CD4-positive, CD25-positive, alpha-beta regulatory T cell (primary cell): ENCODE data around the gene PTH2R. TPM values are rescaled to one million over a fixed set of nuclear protein-coding genes. Genes with fewer than 3 reads are reported as not detected.

Experiments used
- ATAC-seq, 2 donors: fragments of 150-1000 bp; cut with Tn5 transposase; one replicate each; pipeline ENCODE4 v1.10.0; 2021; ENCODE audit warnings: low read depth in 2 of 2, moderate number of reproducible peaks in 2 of 2, moderate library complexity in 1 of 2
- DNase-seq, 3 donors: peaks; one replicate each; pipeline versions ENCODE4 v3.0.0 to v3.0.0-alpha.2; 2012 to 2022; ENCODE audit warnings: mixed read lengths in 1 of 3
- H3K27ac ChIP-seq: one replicate; pipeline ENCODE4 v1.7.0; 2013; ENCODE audit warnings: mild to moderate bottlenecking, low read length; ENCODE audit not compliant: insufficient read depth, poor library complexity, severe bottlenecking
- H3K27me3 ChIP-seq: one replicate; pipeline ENCODE4 v1.7.0; 2013; ENCODE audit warnings: low read length; ENCODE audit not compliant: control insufficient read depth, insufficient read depth
- H3K36me3 ChIP-seq: one replicate; pipeline ENCODE4 v1.7.0; 2013; ENCODE audit warnings: mild to moderate bottlenecking, low read length, moderate library complexity; ENCODE audit not compliant: control insufficient read depth, insufficient read depth
- H3K4me1 ChIP-seq: 2 replicates; pipeline ENCODE4 v1.7.0; 2013; ENCODE audit warnings: mild to moderate bottlenecking, low read length; ENCODE audit not compliant: insufficient read depth, control insufficient read depth, poor library complexity, severe bottlenecking
- H3K4me3 ChIP-seq: one replicate; pipeline ENCODE4 v1.7.0; 2013; ENCODE audit warnings: low read depth, mild to moderate bottlenecking, low read length, moderate library complexity
- H3K9me3 ChIP-seq, 2 experiments: 1 replicate in 1 of 2; 2 replicates in 1 of 2; pipeline ENCODE4 v1.7.0; 2013; ENCODE audit warnings: low read length in 2 of 2, mild to moderate bottlenecking in 1 of 2, moderate library complexity in 1 of 2; ENCODE audit not compliant: control insufficient read depth in 2 of 2
- H3K27ac Mint-ChIP-seq, 3 donors: one replicate each; pipeline ENCODE4 v1.8.0; 2020 to 2022; ENCODE audit warnings: mild to moderate bottlenecking in 3 of 3, mixed read lengths in 3 of 3, moderate library complexity in 2 of 3
- H3K27me3 Mint-ChIP-seq: one replicate; pipeline ENCODE4 v1.8.0; 2022; ENCODE audit warnings: mild to moderate bottlenecking, mixed read lengths
- H3K36me3 Mint-ChIP-seq: one replicate; pipeline ENCODE4 v1.8.0; 2020; ENCODE audit warnings: mixed read lengths
- H3K4me1 Mint-ChIP-seq, 4 donors: one replicate each; pipeline ENCODE4 v1.8.0; 2020 to 2022; ENCODE audit warnings: mixed read lengths in 4 of 4, mild to moderate bottlenecking in 1 of 4
- H3K4me3 Mint-ChIP-seq, 4 donors: one replicate each; pipeline ENCODE4 v1.8.0; 2020 to 2022; ENCODE audit warnings: mild to moderate bottlenecking in 4 of 4, mixed read lengths in 4 of 4, moderate library complexity in 3 of 4
- H3K9me3 Mint-ChIP-seq, 7 donors: one replicate each; pipeline ENCODE4 v1.8.0; 2020 to 2022; ENCODE audit warnings: mixed read lengths in 7 of 7, mild to moderate bottlenecking in 3 of 7, moderate library complexity in 2 of 7
- polyA plus RNA-seq, 4 donors: library from polyadenylated mRNA; unstranded; fragments of 300-500 nt; fragmentation: Illumina TruSeq; gene quantifications; one replicate each; pipeline ENCODE4 v1.2.3, GENCODE V29; 2021
- total RNA-seq: library from RNA; stranded (reverse); gene quantifications from one replicate; pipeline ENCODE4 v1.2.3, GENCODE V29; 2022

The PTH2R gene
- total and polyA plus RNA-seq, 5 donors from 2014 or later: not detected

DNA sequence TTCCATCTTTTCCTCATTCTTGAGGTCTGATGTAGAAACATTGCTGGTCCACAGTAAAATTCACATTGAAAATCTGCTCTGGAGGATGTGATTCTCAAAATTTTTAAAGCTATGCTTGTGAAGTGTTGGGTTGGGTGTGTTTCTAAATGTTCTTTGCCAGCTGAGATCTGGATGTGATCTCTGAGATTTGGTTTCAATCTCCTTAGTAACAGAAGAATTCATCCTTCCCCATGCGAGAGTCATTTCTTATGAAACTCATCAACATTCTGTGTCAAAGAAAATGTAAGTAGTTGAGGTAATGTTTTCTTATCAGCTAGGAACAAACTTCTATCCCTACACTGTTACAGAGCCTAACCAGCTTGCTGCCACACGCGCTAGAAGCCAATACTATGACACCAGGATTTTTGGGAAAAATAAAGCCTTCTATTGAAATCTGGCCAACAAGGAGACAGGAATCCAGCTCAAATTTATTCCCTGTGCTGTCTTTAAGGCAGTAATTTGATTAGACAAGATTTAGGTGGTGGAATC, 134.9 kb downstream of the PTH2R start:
- Mint-ChIP-seq H3K27ac (no peak overlapping the region), H3K4me3 (no peak overlapping the region), H3K36me3 (no peaks in the 10 kb centered on the region), H3K4me1 (no peaks in the 10 kb centered on the region), H3K9me3 (peaks cover 0 to 4% (median 0%) of the 10 kb centered on the region in 7 donors), H3K27me3 (no peaks in the 10 kb centered on the region)
- H3K27ac ChIP-seq: no peak overlapping the region
- no peaks in the 10 kb centered on the region for H3K9me3 ChIP-seq
- ATAC-seq (no peak), DNase-seq (no peak)
- H3K4me1 ChIP-seq: no peaks in the 10 kb centered on the region
- H3K4me3 ChIP-seq: no peak overlapping the region
- no peaks in the 10 kb centered on the region for H3K36me3 ChIP-seq
- no peaks in the 10 kb centered on the region for H3K27me3 ChIP-seq

DNA sequence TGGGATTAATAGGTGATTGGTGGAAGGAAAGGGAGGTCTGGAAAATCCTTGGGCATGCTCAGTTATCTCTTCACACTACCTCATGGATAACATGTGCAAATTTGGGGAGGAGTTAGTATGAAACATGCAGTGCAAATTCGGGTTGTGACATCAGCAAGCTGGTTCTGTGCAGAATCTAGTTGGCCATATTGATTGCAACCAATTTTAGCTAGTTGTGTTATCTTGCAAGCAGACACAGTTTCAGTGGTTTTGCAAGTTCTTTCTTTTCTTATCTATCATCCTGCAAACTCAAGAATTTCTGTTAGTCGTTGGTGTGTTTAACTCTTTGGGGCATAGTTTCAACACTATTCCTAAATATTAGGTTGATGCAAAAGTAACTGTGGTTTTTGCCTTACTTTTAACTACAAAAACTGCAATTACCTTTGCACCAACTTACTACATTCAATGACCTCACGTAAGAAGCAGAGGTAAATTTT, 135.4 kb downstream of the PTH2R start:
- Mint-ChIP-seq H3K27ac (no peak overlapping the region), H3K4me1 (no peaks in the 10 kb centered on the region), H3K36me3 (no peaks in the 10 kb centered on the region), H3K27me3 (no peaks in the 10 kb centered on the region), H3K9me3 (peaks cover 0 to 4% (median 0%) of the 10 kb centered on the region in 7 donors), H3K4me3 (no peak overlapping the region)
- Histone ChIP-seq H3K4me3 (no peak overlapping the region), H3K9me3 (no peaks in the 10 kb centered on the region), H3K36me3 (no peaks in the 10 kb centered on the region), H3K4me1 (no peaks in the 10 kb centered on the region), H3K27me3 (no peaks in the 10 kb centered on the region), H3K27ac (no peak overlapping the region)
- ATAC-seq (no peak), DNase-seq (no peak)

DNA sequence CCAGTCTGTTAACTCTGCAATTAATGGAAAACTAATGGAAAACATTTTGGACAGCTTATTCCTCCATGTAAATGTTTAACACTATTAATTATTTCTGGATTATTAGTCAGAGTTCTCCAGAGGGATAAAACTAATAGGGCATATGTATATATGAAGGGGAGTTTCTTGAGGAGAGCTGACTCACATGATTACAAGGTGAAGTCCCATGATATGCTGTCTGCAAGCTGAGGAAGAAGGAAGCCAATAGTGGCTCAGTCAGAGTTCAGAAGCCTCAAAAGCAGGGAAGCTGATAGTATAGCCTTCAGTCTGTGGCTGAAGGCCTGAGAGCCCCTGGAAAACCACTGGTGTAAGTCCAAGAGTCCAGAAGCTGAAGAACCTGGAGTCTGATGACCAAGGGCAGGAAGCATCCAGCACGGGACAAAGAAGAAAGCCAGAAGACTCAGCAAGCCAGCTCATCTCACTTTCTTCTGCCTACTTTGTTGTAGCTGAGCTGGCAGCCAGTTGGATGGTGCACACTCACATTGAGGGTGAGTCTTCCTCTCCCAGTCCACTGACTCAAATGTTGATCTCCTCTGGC, 136.0 kb downstream of the PTH2R start:
- H3K9me3 ChIP-seq: no peaks in the 10 kb centered on the region
- no peak overlapping the region for H3K4me3 Mint-ChIP-seq
- ATAC-seq (no peak), DNase-seq (no peak)
- H3K27ac Mint-ChIP-seq: no peak overlapping the region
- no peaks in the 10 kb centered on the region for H3K36me3 ChIP-seq
- no peaks in the 10 kb centered on the region for H3K4me1 Mint-ChIP-seq
- H3K36me3 Mint-ChIP-seq: no peaks in the 10 kb centered on the region
- no peaks in the 10 kb centered on the region for H3K27me3 ChIP-seq
- peaks cover 0 to 4% (median 0%) of the 10 kb centered on the region in 7 donors for H3K9me3 Mint-ChIP-seq
- no peaks in the 10 kb centered on the region for H3K4me1 ChIP-seq
- H3K27me3 Mint-ChIP-seq: no peaks in the 10 kb centered on the region
- no peak overlapping the region for H3K27ac ChIP-seq
- no peak overlapping the region for H3K4me3 ChIP-seq

Other genes starting within 250 kb of the PTH2R start
- gene CRYGA, start 243.2 kb upstream of the PTH2R start, total RNA-seq: not detected
- not detected for gene CRYGA, start 243.2 kb upstream of the PTH2R start, polyA plus RNA-seq
- not detected for gene C2orf80, start 216.8 kb upstream of the PTH2R start, total RNA-seq
- gene C2orf80, start 216.8 kb upstream of the PTH2R start, polyA plus RNA-seq: not detected
- gene IDH1, start 151.7 kb upstream of the PTH2R start, total RNA-seq: 8.8 TPM
- gene IDH1, start 151.7 kb upstream of the PTH2R start, polyA plus RNA-seq: 10 to 100 TPM in 1 of 4 donors, 1 to 10 TPM in 3; 8.1 to 10.4 (median 9.1) TPM
- 43.5 TPM for gene PIKFYVE, start 140.5 kb upstream of the PTH2R start, total RNA-seq
- 1 to 10 TPM; 5.2 to 7.6 (median 5.9) TPM for gene PIKFYVE, start 140.5 kb upstream of the PTH2R start, polyA plus RNA-seq